Vein endothelial cell (primary cell): ENCODE measurements around the gene CPAMD8. TPM values are rescaled to one million over a fixed set of nuclear protein-coding genes. Genes with fewer than 3 reads are reported as not detected.

Source experiments
- small RNA-seq: library from RNA; depleted of rRNA; stranded (forward); fragments of <200 nt; gene quantifications from one replicate; pipeline ENCODE3, GENCODE V24; 2012
- total RNA-seq: library from RNA; depleted of rRNA; stranded (reverse); fragments of >200 nt; gene quantifications from 2 replicates; pipeline ENCODE4 v1.2.3, GENCODE V29; 2012

Gene CPAMD8
- total RNA-seq = 2.3 and 3.6 TPM in 2 replicates

DNA sequence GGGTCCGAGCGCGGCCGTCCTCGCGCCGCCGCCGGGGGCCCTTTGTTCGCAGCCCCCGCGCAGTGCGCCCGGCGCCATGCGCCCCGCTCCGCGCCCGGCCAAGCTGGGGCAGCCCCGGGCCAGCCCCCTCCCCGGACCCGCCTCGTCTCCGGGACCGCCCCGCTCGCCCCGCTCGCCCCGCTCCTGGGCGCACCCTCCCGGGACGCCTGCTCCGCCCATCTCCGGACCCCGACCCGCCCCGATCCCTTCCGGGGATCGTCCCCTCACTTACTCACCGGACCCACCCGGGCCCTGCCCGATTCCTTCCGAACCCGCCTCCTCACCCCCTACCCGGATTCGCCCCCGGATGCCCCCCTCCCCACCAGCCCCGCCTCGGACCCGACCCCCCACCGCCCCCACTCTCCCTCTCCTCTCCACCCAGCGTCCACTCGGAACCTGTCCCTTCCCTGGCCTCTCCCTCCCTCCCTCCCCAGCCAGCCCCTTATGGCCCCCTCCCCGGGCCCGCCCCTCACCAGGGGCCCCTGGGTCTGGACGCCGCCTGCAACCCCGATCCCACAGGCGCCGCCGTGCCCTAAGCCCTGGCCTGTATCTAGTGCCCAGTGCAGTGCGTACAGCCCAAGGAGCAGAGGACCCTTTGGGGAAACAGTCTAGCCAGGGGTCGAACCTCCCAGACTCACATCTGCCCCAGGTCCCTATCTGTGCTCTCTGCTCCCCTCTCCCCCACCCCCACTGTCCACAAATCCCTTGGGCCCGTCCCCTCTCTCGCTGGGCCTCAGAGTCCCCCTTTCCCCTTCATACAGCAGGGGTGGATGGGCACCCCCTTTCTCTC lies at the start of gene CPAMD8:
Gene CPAMD8 (minus strand): TSS at position 105 of the 829 bp plus-strand sequence. CDS start 168 bp downstream, outside the sequence.

DNA sequence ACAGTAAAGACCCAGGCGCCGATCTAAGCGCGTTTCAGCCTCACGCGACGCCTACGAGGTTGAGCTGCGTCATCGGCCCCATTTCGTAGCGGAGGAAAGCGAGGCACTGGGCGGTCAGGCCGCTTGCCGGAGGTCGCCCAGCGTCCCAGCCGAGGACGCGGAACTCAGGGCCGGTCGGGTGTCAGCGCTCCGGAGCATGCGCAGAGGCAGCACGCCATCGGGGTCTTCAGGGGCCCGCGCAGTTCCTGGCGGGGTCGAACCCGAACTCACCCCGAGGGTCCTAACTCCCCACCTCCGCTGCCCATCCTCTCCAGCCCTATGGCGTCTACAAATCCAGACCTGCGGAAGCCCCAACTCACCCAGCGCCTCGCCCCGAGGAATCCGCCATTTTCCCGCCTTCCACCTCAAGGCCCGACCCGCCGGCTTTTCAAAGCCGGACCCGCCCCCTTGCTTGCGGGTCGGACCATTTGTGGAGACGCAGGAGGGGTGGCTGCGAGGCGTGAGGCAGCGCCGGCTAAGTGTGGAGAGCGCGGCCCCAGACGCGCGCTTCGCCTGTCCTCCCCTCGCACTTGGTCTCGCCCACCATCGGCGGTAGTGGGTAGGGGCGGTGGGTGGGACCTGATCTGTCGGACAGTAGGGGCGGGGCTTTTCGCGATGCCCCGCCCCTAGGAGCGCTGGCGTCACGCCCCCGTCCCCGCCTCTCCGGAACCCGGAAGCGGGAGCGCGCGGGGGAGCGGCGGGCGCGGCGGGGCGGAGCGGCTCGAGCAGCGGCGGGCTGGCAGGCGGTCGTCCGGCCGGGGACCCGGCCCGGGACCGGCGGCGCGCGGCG lies 48.6 kb upstream of the CPAMD8 start, which contains the start of the genes HAUS8 and MYO9B:
Gene HAUS8 (minus strand): TSS at position 418 of the 829 bp plus-strand sequence. CDS start 30 bp downstream, at position 388.
Gene MYO9B (plus strand): TSS at position 743 of the 829 bp plus-strand sequence. CDS start 25,941 bp downstream, outside the sequence.

DNA sequence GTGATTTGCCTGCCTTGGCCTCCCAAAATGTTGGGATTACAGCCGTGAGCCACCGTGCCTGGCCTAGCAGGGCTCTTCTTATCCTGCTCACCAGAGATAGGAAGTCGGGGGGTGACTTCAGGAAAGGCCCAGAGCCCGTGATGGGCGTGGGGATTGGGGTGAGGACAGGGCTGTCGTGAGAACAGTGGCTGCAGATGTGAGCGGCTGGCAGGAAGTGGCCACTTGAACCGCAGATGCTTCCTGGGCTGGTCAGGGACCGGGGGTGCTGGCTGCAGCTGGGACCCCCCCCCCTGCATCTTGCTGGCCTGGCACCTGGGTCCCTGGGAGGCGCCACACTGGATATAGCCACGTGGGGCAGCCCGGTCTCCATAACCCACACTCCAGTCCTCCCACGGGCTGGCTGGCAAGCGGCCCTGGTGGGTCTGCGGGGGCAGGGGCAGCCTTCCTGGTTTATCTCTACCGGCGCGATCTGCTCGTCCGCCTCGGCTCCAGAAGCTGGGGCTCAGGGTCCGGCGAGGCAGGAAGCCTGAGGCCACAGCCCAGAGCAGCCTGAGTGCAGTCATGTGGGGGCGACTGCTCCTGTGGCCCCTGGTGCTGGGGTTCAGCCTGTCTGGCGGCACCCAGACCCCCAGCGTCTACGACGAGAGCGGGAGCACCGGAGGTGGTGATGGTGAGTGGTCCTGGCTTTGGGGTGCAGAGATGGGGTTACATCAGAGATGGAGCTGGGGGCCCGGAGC lies 137.8 kb downstream of the CPAMD8 start, which contains the start of gene F2RL3:
Gene F2RL3 (plus strand): TSS at position 371 of the 737 bp plus-strand sequence. CDS start 191 bp downstream, at position 562.

Small RNA genes within 50 kb of the gene (small RNA-seq; reads per million reads assigned to genes)
- gene RN7SL823P (not detected), gene RN7SL835P (not detected)

Other genes with a start within 250 kb of the CPAMD8 start
- gene SIN3B, start 197.4 kb downstream of the CPAMD8 start, total RNA-seq = 45.5 and 49.0 TPM in 2 replicates
- 4.6 and 4.9 TPM in 2 replicates for gene F2RL3, start 137.8 kb downstream of the CPAMD8 start, total RNA-seq
- gene HAUS8, start 48.6 kb upstream of the CPAMD8 start, total RNA-seq = 2.9 and 4.2 TPM in 2 replicates
- gene MYO9B, start 49.0 kb upstream of the CPAMD8 start, total RNA-seq = 84.0 and 105 TPM in 2 replicates
- gene USE1, start 188.5 kb upstream of the CPAMD8 start, total RNA-seq = 11.1 and 18.0 TPM in 2 replicates
- 3.5 and 4.6 TPM in 2 replicates for gene OCEL1, start 199.4 kb upstream of the CPAMD8 start, total RNA-seq
- gene NR2F6, start 219.1 kb upstream of the CPAMD8 start, total RNA-seq = 35.3 and 46.4 TPM in 2 replicates
- 22.8 and 28.7 TPM in 2 replicates for gene USHBP1, start 237.9 kb upstream of the CPAMD8 start, total RNA-seq
- 103 and 107 TPM in 2 replicates for gene BABAM1, start 240.6 kb upstream of the CPAMD8 start, total RNA-seq